ENCODE measurements around the gene SCN7A. TPM values are rescaled to one million over a fixed set of nuclear protein-coding genes. Genes with fewer than 3 reads are reported as not detected.

The SCN7A gene
- total and polyA plus RNA-seq, 2 of the 4 experiments (the other 2 are of a cell fraction), result 0.39 to 0.90 TPM

GRCh38 chr2:166375195-166375735 lies 118.8 kb downstream of the SCN7A start (continued):
- no peak for TF ChIP-seq MAZ (IDR thresholded peaks at IDR 0.05; ENCODE audit: borderline replicate concordance, low read depth, low read length)

GRCh38 chr2:166373951-166374350 lies 120.1 kb downstream of the SCN7A start:
- Histone ChIP-seq H3K4ac (ENCODE audit: low read depth, low read length) (no peak overlapping the region), H3K14ac (replicated peaks; ENCODE audit: low read depth, low read length) (no peak overlapping the region), H4K91ac (ENCODE audit: insufficient read depth, low read depth, low read length) (no peak overlapping the region), H2BK5ac (ENCODE audit: low read depth, low read length, poor library complexity, severe bottlenecking) (peak overlapping the region; percentile 65), H4K8ac (ENCODE audit: low read depth in 2 of 2, low read length in 2 of 2) (no peak overlapping the region), H3K56ac (ENCODE audit: extremely low read depth, insufficient read depth, low read length) (no peak overlapping the region), H2AK9ac (replicated peaks; ENCODE audit: low read depth, low read length, poor library complexity) (no peak overlapping the region), H3K4me3 (ENCODE audit: insufficient read depth, low read depth, low read length) (peak overlapping the region; percentile 0; the same call in 1 of the 2 replicates), H2BK120ac (ENCODE audit: low read depth, low read length) (no peak overlapping the region), H3K9me1 (ENCODE audit: insufficient read depth, low read length) (no peaks in the 10 kb centered on the region; the same call in 1 of the 2 replicates), H4K5ac (ENCODE audit: low read depth, low read length) (no peak overlapping the region), H3K9ac (ENCODE audit: low read depth, low read length) (no peak overlapping the region), H2AFZ (replicated peaks; ENCODE audit: low read length, poor library complexity) (no peak overlapping the region), H2AK5ac (ENCODE audit: low read depth, low read length) (no peak overlapping the region), H3K27me3 (ENCODE audit: control insufficient read depth, insufficient read depth, low read length) (no peaks in the 10 kb centered on the region), H3K79me1 (ENCODE audit: low read depth in 1 of 2, low read length in 2 of 2) (peaks cover 7 to 28% of the 10 kb centered on the region in 2 experiments), H3K18ac (ENCODE audit: low read depth, low read length) (no peak overlapping the region), H2BK15ac (ENCODE audit: low read depth, low read length) (no peak overlapping the region), H3K4me1 (ENCODE audit: control insufficient read depth, insufficient read depth, low read length) (peaks cover 7% of the 10 kb centered on the region), H3K9me3 (ENCODE audit: control insufficient read depth, insufficient read depth, low read length) (no peaks in the 10 kb centered on the region), H3K4me2 (ENCODE audit: low read depth, low read length) (peak overlapping the region; percentile 33; the same call in 1 of the 2 replicates), H3K23ac (ENCODE audit: low read depth, low read length) (no peak overlapping the region), H3K36me3 (ENCODE audit: control insufficient read depth, insufficient read depth, low read length) (no peaks in the 10 kb centered on the region), H2BK20ac (ENCODE audit: low read depth, low read length) (no peak overlapping the region), H4K20me1 (ENCODE audit: insufficient read depth, low read length) (no peaks in the 10 kb centered on the region), H3K27ac (ENCODE audit: insufficient read depth, low read length) (no peak overlapping the region)
- in situ Hi-C loops (cut with MboI; ENCODE audit: low sequenced_read_pairs), result no loop called here
- ATAC-seq (ENCODE audit: low read depth), result no peak
- ChIA-PET POLR2A (ENCODE audit: unreplicated experiment) (no interaction called here), CTCF (interaction anchor here (0.6 kb wide), 1 partner anchor 219 kb away, joined by 4 read pairs; no protein-coding TSS in a partner anchor)
- BruUV-seq (replicated peaks), result no TSS peak
- dilution Hi-C loops (cut with HindIII; ENCODE audit: low sequenced_read_pairs, unreplicated experiment), result no loop called here
- DNase-seq, result peak; percentile 95
- intact Hi-C loops (cut with micrococcal nuclease), result loop anchor here (5.0 kb wide), 1 partner anchor 82 kb away; no protein-coding TSS in a partner anchor
- TF ChIP-seq MXI1 (IDR thresholded peaks at IDR 0.05; ENCODE audit: borderline replicate concordance, low read depth, low read length) (no peak), BHLHE40 (IDR thresholded peaks at IDR 0.05; ENCODE audit: low read depth, low read length) (no peak), CEBPB (IDR thresholded peaks at IDR 0.05; ENCODE audit: low read depth, low read length) (no peak), CTCF (conservative IDR thresholded peaks at IDR 0.05; ENCODE audit: low read depth, low read length) (no peak), SMC3 (IDR thresholded peaks at IDR 0.05; ENCODE audit: low read depth, low read length) (no peak), POLR2A (IDR thresholded peaks at IDR 0.05; ENCODE audit: low read depth, low read length) (no peak), MAFK (IDR thresholded peaks at IDR 0.05; ENCODE audit: low read depth, low read length) (no peak), ELK1 (IDR thresholded peaks at IDR 0.05; ENCODE audit: borderline replicate concordance, low read depth, low read length) (no peak), USF2 (IDR thresholded peaks at IDR 0.05; ENCODE audit: low read depth, low read length) (no peak), RCOR1 (IDR thresholded peaks at IDR 0.05; ENCODE audit: insufficient replicate concordance, low read length) (no peak), CHD1 (IDR thresholded peaks at IDR 0.05; ENCODE audit: low read depth, low read length) (no peak), MAZ (IDR thresholded peaks at IDR 0.05; ENCODE audit: borderline replicate concordance, low read depth, low read length) (no peak), RFX5 (IDR thresholded peaks at IDR 0.05; ENCODE audit: low read depth, low read length) (no peak), FOS (IDR thresholded peaks at IDR 0.05; ENCODE audit: low read depth, low read length) (no peak)
